HG02763 (cell line): ENCODE results near the gene AIMP2.
"Not testable (repeated sequence)": the region's sequence is repeated elsewhere in the genome, so short reads cannot be mapped to it uniquely, and the experiment has no call there.

Experiments
- ATAC-seq: cut with Tn5 transposase; IDR thresholded peaks from one replicate; pipeline ENCODE4 v1.9.1; 2021; ENCODE audit warnings: mild to moderate bottlenecking, moderate library complexity; ENCODE audit not compliant: unreplicated experiment

Gene AIMP2

GRCh38 chr7:6008668-6009611 lies at the start of gene AIMP2, which contains the start of gene PMS2:
Gene AIMP2, plus strand, starts transcription at chr7:6009272. Its CDS starts 92 bp downstream, at chr7:6009364.
Gene PMS2, minus strand, starts transcription at chr7:6009049. Its CDS starts 30 bp downstream, at chr7:6009019.
- peak; percentile 96 for ATAC-seq

DNA sequence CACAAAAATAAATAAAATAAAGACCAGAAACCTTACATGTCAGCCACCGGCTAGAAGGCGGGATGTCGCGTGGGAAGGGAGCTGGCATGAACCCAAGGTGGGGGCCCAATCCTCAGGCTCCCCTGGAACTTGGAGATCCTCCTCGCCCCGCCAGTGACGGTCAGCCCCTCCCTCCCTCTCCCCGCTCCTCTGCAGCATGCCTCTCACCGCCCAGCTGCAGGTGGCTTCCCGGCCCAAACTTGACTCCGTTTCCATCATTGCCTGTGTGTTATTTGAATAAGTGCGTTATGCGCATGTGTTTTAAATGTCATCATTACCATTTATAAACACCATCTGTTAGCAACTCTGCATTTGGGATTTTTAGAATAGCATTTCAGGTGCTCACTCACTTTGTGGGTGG lies 45.9 kb upstream of the AIMP2 start:
- not testable (repeated sequence) for ATAC-seq

DNA sequence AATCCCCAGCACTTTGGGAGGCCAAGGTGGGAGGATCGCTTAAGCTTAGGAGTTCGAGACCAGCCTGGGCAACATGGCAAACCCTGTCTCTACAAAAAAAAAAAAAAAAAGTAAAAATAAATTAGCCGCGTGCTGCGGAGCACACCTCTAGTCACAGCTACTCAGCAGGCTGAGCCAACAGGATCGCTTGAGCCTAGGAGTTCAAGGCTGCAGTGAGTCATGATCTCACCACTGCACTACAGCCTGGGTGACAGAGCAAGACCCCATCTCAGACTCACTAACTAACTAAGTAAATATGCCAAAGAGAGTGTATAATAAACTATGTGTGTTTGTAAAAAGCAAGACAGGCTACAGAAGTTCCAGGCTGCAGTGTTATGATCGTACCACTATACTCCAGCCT lies 45.3 kb upstream of the AIMP2 start:
- not testable (repeated sequence) for ATAC-seq

DNA sequence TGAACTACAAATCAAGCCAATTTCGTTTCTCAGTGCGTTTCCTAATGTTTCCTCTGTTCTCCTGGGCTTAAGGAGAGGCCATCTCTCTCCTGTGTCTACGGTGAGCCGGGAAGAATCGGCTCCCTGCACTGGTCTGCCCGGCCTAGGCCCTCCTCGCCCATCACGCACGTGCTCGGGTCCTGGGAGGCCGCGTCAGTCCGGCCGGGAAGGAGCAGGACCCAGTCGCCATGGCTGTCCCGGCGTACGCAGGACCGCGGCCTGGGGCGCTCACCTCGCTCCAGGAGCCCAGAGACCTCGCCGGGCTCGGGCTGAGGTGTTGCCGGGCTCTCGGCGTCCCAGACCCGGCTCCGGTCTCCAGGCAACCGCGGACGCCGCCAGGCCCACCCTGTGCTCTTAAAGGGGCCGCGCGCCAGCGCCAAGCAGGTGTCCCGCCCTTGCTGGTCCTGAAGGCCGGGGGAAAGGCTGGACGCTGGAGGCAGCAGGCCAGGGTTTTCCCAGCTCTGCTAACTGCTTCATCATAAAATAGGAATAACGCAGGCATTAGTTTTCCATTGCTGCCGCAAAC lies 38.6 kb upstream of the AIMP2 start, which contains the start of gene RSPH10B:
TSS of gene RSPH10B (minus strand) at position 343 of the 565 bp plus-strand sequence. CDS start 3,573 bp downstream, outside the sequence.
- not testable (repeated sequence) for ATAC-seq

GRCh38 chr7:5973580-5973979 lies 35.5 kb upstream of the AIMP2 start:
- not testable (repeated sequence) for ATAC-seq

GRCh38 chr7:5979680-5980314 lies 29.3 kb upstream of the AIMP2 start:
- not testable (repeated sequence) for ATAC-seq

DNA sequence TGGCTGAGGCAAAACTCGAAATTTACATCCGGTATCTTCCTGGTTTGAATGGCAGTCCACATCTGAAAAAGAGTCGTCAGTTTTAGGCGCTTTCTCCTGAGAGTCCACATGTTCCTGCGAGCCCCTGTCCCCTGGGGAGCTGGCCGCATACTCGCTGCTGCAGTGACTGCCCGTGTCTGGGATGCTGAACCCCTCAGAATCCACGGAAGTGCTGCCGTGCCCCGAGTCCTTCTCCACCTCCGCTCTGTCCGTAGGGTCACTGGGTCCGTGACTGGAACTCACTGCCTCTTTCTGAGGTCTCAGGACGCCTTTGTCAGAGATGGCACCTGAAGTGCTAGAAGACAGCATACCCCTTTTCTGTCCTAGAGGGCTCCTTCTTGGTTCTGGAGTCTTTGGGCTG lies 22.0 kb upstream of the AIMP2 start:
- ATAC-seq = not testable (repeated sequence)

DNA sequence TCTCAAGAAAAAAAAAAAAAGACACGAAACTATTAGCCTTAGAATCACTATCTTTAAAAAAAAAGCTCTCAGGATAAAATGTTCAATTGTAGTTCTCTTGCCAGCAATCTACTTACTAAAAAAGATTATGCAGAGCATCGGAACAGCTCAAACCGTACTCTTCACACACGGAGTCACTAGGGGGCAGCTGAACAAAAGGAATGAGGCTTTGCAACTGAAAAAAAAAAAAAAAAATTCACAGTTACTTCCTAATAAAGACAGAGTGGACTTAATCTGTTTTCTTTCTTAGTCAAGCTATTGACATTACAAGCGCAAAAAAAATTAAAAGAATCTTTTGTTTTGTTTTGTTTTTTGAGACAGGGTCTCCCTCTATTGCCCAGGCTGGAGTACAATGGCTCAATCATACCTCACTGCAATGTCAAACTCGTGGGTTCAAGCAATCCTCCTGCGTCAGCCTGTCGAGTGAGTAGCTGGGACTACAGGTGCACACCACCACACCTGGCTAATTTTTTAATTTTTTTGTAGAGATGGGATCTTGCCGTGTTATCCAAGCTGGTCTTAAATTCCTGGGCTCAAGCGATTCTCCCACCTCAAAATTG lies 11.8 kb upstream of the AIMP2 start:
- no peak for ATAC-seq

DNA sequence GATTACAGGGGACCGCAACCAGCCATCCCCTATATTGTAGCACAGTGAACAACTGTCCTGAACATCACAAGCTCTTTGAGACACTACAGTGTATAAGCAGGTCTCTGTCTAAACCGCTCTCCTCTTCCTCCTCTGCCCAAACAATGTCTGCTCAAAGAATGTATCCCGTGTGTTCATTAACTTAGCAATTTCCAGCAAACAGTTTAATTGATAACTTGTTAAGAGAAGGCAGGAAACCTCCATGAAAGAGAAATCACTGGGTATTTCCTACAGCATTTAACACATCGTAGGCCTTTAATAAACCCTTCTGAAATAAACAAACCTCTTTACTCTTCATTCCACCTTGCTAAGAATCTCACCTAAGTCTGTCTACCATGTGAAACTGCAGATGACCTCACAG lies 1.7 kb upstream of the AIMP2 start:
- no peak for ATAC-seq

GRCh38 chr7:6007835-6008590 lies 1.1 kb upstream of the AIMP2 start:
- ATAC-seq = not testable (repeated sequence)

GRCh38 chr7:6010370-6010769 lies 1.3 kb downstream of the AIMP2 start:
- not testable (repeated sequence) for ATAC-seq

DNA sequence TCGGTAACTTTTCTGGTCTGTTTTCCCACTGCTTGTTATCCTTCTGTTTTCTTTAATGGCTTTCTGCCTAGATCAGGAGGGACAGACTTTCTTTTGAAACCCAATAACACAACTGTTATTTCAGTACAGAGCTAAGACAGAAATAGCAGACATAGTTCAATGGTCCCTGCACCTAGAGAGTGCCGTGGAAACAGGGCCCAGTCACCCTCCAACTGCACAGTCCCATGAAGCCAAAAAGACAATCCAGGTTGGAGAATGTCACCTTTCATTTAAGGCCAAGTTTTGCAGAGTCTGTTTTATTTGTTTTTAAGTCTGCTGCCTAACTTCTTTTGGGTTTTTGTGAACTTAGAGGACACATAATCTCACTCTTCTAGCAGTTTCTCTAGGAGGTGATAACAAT lies 2.5 kb downstream of the AIMP2 start:
- no peak for ATAC-seq

GRCh38 chr7:6012355-6013104 lies 3.5 kb downstream of the AIMP2 start:
- no peak for ATAC-seq

DNA sequence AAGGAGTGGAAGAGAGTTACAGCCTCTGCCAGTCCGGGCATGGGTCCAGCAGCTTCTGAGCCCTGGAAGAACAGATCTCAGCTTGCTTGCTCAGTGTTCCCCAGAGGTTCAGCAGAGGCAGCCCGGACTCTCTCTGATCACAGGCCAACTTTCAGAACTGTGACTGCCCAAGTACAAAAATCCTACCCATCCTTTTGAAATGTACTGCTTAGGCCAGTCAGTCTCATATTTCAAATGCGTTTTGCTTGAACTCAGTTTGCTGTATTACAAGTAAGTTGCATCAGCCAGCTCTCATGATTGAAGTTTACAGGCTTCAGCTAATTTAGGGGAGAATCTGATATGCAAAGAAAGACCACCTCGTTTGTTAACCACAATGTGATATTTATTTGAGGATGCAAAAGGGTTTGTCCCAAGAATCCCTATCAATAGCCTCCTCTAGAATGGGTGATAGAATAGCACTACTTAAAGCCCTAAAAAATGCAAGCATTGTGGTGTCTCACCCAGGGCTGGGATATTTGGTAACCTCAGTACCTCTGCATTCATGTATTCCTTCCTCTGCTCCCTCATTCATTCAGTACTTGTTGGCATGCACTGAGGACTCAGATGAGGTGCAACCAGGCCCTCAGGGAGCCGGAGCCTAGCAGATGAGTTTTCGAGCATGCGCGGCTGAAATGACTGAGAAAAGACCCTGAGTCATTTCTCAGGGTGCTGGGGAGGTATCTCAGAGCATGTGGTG lies 7.0 kb downstream of the AIMP2 start:
- no peak for ATAC-seq

DNA sequence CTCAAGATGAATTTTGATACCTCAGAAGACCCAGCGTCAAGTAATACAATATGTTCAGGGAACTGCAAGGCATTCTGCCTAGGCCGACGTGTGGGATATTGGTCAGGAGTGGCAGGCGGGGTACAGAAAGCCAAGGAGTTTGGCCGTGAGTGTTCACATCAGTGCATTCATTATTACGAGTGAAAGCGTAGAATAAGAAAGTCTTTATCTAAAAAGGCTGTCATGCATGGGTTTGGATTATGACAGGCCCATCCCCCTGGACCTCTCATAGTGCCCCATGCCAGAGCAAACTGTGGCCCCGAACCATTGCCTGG lies 7.5 kb downstream of the AIMP2 start:
- no peak for ATAC-seq

DNA sequence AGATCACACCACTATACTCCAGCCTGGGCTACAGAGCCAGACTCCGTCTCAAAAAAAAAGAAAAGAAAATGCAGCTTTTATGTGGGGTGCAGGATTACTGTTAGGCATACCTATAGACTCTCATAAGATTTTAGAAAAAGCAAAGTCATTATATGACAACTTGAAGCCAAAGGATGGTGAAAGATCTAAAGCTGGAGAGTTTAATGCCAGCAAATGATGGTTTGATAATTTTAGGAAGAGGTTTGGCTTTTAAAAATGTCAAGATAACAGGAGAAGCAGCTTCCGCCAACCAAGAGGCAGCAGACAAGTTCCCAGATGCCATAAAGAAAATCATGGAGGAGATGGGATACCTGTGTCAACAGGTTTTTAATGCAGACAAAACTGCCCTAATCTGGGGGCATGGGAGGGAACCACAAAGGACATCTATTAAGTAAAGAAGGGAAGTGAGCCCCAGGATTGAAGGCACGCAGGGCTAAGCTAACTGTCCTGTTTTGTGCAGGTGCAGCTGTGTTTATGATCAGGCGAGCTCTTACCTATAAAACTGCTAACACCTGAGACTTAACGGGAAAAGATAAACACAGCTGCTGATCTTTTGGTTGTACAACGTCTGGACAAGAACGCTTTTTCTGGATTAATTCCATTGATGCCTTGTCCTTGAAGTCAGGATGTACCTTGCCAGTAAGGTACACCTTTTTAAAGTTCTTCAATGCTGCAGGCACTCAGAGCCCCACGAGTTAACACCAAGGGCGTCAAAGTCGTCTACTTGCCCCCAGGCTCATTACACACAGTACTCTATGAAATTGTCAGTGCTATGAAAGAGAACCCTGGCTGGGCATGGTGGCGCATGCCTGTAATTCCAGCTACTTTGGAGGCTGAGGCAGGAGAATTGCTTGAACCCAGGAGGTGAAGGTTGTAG lies 11.6 kb downstream of the AIMP2 start:
- no peak for ATAC-seq

DNA sequence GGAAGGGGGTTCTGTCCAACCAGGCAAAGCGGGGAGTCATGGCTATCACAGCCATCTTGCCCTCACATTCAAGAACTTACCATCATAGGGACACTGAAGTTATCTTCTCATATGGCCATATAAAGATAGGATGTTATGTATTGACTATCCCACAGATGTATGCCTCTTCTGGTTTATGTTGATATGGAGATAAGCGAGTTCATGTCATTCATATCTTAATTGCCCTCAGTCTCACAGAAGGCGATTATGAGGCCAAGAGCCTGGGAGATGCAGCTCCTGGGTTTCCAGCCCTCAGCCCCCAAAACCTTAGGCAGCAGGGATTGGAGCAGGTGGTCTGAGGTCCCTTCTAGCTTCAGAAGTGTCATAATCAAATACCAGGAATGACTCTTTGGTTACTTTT lies 13.6 kb downstream of the AIMP2 start:
- no peak for ATAC-seq

- ATAC-seq = no peak
Measured at GRCh38 chr7:6023974-6024435, 14.9 kb downstream of the AIMP2 start.
